SIG-M5 treated with dmso at 0.1 percent for 504 hours (cell line): ENCODE results near the gene MMADHC.

Experiments used
- DNase-seq: peaks from one replicate; lab custom pipeline; 2025; ENCODE audit not compliant: unreplicated experiment; lab: John Stamatoyannopoulos, UW

MMADHC gene

DNA sequence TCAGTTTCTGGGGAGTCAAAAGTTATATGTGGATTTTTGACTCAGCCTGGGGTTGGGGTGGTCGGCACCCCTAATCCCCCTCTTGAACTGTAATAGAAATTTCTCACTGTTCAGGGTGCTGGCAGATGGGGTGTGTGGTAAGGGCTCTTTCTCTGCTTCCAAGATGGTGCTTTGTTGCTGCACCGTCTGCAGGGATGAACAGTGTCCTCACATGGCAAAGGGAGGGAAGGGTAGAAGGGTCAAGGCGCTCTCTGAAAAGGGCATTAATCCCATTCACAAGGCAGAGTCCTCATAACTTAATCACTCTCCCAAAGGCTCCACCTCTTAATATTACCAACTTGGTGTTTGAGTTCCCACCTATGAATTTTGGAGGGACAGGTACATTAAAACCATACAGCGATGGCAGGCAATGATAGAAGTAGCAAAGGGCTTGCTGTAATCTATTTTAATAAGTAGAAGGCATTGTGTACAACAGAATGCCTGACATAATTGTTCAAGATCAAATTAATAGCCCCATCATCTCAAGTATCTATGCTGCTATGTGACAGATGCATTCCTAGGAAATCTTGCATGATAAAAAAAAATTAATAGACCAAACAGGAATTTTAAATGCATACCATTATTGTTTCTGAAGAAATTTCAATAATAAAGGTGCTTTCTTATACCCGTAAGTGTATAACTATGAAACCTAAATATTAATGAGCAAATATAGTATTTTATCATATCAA lies 28.1 kb downstream of the MMADHC start:
- DNase-seq = no peak

DNA sequence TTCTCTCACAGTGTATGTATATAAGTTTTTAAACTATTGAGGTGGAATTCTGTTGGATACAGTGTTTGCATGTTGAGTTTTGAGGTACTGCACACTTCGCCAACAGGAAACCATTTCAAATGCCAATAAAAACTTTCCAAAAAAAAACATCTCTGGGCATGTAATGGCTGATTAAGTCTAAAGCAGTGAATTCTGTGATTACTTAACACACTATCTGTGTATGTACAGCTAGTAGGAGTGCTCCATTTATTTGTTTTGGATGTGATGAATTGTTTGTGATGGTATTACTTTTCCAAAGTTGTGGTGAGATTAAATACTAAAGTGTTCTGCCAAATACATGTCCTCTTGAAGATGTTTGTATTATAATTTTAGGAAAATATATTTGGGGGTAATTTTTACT lies 31.1 kb downstream of the MMADHC start:
- no peak for DNase-seq

DNA sequence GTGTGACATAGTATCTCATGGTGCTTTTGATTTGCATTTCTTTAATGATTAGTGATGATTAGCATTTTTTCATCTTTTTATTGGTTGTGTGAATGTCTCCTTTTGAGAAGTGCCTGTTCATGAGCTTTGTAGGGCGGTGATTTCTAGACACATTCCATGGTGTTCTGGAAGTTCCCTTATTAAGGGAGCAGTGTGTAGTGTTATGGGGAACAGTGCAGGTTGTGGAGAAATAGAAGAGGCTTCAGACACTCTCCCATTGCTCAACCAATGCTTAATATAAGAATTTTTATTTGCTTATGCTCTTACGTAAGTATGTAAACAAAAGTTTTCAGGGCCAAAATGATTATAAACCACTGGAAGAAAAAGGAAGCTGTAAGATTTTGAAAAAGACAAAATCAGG lies 34.7 kb downstream of the MMADHC start:
- no peak for DNase-seq

DNA sequence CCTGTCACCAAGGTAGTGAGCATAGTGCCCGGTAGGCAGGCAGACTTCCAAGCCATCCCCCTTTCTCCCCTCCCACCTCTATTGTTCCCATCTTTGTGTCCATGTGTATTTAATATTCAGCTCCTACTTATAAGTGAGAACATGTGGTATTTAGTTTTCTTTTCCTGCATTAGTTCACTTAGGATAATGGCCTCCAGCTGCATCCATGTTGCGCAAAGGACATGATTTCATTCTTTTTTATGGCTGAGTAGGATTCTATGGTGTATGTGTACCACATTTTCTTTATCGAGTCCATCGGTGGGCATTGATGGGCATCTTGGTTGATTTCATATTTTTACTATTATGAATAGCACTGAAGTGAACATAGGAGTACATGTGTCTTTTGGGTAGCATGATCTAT lies 35.3 kb downstream of the MMADHC start:
- DNase-seq = no peak

DNA sequence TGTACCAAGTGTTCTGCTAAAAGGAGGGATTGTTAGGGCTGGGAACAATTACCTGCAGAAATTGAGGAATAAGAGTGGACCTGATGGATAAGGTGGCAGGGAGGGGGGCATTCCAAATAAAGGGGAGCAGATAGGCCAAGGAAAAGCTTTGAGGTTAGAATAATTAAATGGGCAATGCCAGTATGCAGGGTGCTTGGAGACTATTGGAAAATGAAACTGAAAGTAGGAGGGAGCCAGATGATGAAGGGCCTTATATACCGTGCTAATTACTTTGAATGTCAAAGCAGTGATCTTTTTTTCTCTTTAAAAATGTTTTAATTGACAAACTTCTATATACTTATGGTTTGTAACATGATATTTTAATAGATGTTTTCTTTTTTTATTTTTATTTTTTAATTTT lies 42.9 kb downstream of the MMADHC start:
- DNase-seq = no peak

DNA sequence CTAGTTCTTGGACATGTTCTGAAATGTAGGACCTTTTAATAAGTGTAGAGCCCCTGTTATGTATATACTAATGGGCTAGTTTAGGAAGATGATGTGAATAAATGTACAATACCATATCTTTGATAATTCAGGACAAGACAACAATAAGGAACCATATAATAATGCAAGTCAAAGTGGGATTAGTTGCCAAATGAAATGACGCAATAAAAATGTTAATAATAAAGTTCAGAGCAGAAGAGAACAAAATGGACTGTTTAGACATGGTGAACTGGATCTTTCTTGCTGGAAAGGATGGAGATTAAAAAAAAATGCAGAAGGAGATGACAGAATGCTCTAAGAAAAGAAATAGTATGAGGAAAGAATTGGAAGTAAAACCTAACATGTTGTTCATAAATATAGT lies 43.7 kb downstream of the MMADHC start:
- no peak for DNase-seq

DNA sequence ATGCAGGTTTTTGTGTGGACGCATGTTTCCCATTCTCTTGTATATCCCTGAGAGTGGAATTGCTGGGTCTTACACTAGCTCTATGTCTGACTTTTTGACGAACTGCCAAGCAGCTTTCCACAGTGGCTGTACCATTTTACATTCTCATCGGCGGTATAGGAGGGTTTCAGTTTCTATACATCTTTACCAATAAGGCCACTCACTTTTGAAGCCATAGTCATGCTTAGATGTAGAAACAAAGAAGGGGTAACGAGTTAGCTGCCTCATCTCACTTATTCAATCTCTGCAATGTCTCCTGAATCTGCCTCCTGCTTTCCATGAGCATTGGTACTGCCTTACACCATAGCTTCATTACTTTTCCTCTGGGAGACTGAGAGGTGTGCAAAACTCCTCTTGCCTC lies 47.4 kb downstream of the MMADHC start:
- no peak for DNase-seq

DNA sequence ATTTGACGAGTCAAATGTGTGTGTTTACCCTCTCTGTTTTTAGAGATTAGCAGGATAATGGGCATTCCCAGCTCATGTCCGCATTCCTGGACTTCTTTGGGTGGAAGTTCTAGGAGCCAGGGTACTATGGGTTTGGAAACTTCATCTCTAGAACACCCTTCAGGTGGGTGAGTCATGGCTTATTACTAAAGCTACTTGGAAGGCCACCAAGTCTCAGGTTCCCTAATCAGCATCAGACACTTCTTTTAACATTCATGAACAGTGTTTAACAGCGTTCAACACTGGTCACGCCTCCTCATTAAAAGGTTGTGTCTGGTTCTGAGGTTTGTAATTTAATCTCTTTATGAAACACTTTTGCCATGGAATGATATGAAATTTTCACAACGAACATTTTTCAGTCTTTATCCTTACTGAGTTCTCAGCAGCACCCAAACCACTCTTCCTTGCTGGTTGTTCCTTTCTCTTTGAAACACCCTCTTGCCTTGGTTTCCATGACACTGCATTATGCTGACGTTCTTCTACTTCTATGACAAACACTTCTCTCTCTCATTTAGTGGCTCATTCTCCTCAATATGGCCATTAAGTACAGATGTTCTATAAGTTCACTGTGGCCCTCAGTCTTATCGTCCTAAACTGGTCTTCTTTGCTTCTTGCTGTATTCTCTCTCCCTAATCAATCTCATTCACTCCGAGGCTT lies 49.3 kb downstream of the MMADHC start:
- no peak for DNase-seq

DNA sequence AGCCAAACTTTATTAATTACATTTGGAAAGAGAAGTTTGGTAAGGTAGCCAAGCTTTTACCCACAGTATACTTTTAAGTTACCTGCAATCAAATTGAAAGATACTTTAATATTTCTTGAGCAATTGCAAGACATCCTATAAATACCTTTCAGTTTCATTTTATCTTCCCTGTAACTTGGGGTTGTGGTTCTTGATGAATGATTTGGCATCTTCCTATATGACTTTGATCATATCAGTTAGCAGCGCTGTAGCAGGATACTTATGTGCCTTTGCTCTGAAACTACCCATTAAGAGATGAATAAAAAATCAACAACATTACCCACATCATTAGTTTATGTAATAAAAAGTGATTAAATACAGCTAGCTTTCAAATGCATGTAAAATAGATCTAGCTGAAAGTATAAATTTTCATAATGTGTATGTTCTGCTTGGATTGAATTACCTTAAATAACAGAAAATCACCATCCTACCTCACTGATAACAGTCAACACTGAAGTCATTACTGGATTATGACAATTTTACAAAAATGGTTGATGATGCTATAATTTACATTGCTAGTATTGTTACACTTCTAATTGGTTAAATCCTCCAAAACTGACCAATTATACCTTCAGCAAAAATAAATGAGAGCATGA lies 50.4 kb downstream of the MMADHC start:
- no peak for DNase-seq

DNA sequence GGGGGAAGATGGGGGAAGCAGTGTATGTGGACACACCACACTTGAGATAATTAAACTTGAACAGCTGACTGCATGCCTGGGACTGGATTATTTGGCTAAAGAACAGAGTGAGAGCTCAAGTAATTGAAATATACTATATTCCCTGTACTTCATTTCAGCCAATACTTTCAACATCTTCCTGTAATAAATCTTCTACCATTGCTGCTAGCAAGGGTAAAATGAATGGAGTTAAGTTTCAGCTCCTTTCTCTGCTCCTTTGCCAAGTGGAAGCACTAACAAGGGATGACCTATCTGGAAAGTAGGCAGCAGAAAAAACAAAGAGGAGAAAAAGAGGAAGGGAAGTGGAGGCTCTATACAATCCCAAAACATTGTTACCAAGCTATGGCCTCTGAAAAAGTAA lies 50.9 kb downstream of the MMADHC start:
- DNase-seq = no peak

DNA sequence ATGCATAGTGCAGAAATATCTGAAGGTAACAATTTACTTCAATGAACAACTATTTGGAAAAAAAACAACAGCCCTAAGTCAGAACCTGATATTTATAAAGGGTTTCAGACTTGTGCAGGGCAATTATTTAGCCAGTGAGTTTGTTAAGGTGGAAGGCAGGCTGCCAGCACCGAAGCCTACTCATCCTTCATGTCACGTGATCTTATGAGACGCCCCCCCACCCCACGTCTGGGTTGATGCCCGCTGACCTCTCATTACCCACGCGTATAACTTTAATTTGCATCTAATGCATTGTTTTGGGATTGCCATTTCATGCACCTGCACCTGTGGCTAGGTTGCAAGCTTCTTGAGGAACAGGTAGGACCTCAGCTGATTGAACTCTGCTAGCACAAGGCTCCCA lies 52.9 kb downstream of the MMADHC start:
- no peak for DNase-seq

DNA sequence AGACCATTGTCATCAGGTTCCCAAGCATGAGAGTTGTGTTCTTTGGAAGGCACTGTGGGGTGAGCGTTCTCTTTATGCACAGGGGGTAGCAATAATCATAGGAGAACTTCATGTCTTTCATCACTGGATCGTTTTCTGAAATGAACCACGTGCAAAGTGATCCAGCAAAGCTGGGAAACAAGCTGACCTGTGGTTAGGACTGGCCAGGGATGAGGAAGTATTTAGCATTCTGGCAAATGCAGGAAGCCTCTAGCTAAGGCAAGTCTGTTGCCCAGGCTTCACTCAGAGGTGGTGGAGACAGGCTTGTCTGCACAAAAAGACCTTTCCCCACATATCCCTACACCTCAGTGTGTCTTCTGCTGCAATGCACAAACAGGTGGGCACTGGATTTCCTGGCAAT lies 58.6 kb downstream of the MMADHC start:
- DNase-seq = no peak

DNA sequence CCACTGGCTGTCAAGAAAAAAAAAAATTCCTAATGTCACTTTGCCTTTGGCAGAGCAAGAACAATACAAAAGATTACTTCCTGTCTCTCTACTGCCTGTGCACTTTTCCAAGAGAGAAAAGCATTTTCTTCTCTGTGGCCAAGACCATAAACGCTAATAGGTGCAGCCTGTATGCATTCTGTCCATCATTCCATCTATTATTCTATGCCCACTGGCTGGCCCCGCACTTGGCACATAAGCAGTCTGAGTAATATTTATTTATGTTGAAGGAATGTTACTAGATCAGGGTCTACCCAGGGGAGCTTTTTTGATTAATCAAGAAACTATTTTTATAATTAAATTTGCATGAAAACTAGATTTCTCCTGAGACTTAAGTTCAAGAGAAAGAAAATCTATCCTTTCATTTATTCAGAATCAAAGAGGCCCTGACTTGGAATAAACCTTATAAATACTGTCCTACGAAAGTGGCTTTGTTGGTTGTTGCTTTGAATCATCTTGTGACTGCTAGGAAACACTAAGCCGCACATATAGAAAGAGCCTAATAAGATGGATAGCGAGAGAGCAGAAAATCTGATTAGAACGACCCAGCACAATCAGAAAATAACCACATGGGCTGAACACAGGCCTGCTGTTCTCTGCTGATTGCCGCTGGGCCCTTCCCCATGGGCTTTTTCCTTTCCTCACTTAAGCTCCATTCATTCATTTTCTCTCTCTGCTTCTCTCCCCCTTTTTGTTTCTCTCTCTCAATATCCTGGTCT lies 59.4 kb downstream of the MMADHC start:
- DNase-seq = no peak

DNA sequence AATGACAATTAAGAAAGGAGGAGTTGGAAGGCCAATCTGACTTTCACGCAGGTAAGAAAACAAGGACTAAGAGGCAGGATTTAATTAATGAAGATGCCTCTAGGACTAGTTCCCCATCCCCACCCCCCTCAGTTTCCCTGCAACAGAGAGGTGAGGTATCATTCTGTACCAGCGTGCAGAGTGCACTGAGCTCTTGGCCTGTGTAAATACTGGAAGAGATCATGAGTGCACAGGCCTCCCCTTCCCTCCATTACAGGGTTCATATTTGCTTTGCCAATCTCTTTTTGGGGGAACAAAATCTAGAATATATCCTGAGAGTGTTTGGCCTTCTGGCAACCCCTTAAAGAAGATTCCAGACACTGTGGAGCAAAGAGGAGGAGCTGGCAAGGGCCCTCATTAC lies 60.9 kb downstream of the MMADHC start:
- no peak for DNase-seq

DNA sequence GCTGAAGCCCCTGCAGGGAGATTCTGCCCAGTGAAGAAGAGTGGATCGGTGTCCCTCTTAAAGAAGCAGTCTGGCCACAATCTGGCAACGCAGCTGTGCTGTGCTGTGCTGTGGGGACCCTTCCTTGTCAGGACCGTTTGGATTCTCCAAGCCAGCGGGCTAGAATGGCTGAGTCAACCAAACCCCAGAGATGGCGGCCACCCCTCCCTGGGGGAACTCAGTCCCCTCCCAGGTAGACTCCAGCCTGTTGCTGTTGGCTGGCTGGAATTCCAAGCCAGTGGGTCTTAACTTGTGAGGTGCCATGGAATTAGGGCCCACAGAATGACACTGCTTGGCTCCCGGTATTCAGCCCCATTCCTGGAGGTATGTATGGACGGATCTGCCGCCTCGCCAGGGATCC lies 62.3 kb downstream of the MMADHC start:
- no peak for DNase-seq
